ENCODE results near the gene PLS1. TPM values are rescaled to one million over a fixed set of nuclear protein-coding genes. Genes with fewer than 3 reads are reported as not detected.

The PLS1 gene
- total RNA-seq, 4 donors from 2014 or later = 13.5 to 27.8 (median 19.3) TPM

DNA sequence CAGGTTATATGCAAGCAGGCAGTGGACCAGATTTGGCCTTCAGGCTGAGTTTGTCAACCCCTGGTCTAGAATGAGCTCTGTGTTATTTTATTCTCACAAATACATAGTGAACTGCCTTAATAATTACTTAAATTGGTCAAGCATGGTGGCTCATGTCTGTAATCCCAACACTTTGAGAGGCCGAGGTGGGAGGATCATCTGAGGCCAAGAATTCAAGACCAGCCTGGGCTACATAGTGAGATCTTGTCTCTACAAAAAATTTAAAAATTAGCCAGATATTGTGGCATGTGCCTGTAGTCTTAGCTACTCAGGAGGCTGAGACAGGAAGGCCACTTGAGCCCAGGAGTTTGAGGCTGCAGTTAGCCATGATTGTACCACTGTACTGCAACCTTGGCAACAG lies 15.0 kb downstream of the PLS1 start:
- Histone ChIP-seq H3K27ac (no peak overlapping the region), H3K27me3 (no peaks in the 10 kb centered on the region), H3K9me3 (no peaks in the 10 kb centered on the region), H3K4me3 (no peak overlapping the region), H3K4me1 (no peaks in the 10 kb centered on the region), H3K36me3 (no peaks in the 10 kb centered on the region)
- intact Hi-C loops (cut with DNase I) = no loop called here
- TF ChIP-seq POLR2A (IDR thresholded peaks at IDR 0.05) = no peak
- TF ChIP-seq, protein P1, sequence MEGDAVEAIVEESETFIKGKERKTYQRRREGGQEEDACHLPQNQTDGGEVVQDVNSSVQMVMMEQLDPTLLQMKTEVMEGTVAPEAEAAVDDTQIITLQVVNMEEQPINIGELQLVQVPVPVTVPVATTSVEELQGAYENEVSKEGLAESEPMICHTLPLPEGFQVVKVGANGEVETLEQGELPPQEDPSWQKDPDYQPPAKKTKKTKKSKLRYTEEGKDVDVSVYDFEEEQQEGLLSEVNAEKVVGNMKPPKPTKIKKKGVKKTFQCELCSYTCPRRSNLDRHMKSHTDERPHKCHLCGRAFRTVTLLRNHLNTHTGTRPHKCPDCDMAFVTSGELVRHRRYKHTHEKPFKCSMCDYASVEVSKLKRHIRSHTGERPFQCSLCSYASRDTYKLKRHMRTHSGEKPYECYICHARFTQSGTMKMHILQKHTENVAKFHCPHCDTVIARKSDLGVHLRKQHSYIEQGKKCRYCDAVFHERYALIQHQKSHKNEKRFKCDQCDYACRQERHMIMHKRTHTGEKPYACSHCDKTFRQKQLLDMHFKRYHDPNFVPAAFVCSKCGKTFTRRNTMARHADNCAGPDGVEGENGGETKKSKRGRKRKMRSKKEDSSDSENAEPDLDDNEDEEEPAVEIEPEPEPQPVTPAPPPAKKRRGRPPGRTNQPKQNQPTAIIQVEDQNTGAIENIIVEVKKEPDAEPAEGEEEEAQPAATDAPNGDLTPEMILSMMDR (IDR thresholded peaks at IDR 0.05) = no peak
- WGBS, 2 donors = 100% methylated on average over 1 of the region's 1 CpG
- DNase-seq = no peak

DNA sequence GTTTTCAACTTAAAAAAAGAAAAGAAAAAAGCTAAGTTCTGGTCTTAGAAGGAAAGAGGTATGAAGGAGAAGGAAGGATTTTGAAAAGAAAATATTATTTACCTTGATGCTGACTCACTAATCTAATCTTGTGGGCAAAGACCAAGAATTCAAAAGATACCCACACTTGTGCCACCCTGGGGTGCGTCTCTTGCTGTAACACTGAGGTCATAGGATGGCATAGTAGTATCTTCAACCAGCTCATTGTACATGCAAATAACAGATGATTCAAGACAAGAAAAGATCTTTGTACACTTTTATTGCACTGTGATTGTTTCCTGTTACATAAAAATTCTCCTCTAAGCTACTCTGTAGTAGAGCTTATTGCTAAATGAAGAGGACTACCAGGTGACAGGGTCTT lies 17.3 kb downstream of the PLS1 start:
- no peak overlapping the region for H3K4me3 ChIP-seq
- no peaks in the 10 kb centered on the region for H3K9me3 ChIP-seq
- no peaks in the 10 kb centered on the region for H3K27me3 ChIP-seq
- no peak for DNase-seq
- no peak overlapping the region for H3K27ac ChIP-seq
- 34 to 72% methylated on average over 1 of the region's 1 CpG for WGBS, 2 donors
- no peaks in the 10 kb centered on the region for H3K36me3 ChIP-seq
- TF ChIP-seq POLR2A (IDR thresholded peaks at IDR 0.05) = no peak
- TF ChIP-seq, protein P1 (IDR thresholded peaks at IDR 0.05) = no peak
- intact Hi-C loops (cut with DNase I) = no loop called here
- no peaks in the 10 kb centered on the region for H3K4me1 ChIP-seq

DNA sequence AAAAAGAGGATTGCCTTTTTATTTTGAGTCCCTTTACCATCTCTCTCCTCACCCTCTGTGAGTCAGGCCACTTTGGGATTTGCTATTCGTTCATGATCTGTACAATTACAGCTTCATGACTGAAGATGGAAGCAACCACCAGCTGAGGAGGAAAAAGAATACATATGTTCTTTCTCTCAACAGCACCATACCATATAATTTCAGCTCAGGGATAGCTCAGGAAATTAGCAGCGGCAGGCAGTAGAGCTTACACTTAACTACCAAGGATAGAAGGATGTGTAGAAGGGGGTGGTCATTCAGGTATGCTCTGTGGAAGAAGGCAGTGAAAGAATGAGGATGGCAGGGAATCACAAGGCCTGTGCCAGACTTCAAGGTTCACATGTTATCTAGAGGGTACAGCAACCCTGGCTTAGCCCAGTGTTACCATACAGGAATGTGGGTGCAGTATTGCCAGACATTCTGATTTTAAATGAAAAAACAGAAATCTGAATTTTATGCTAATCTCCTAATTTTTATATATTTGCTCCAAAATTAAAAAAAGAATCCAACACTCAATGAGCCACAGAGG lies 17.9 kb downstream of the PLS1 start:
- H3K9me3 ChIP-seq = no peaks in the 10 kb centered on the region
- no peaks in the 10 kb centered on the region for H3K27me3 ChIP-seq
- TF ChIP-seq, protein P1 (IDR thresholded peaks at IDR 0.05) = no peak
- TF ChIP-seq POLR2A (IDR thresholded peaks at IDR 0.05) = no peak
- WGBS, 2 donors = 79 to 92% methylated on average over 2 of the region's 2 CpGs
- H3K36me3 ChIP-seq = no peaks in the 10 kb centered on the region
- DNase-seq = no peak
- intact Hi-C loops (cut with DNase I) = no loop called here
- H3K4me1 ChIP-seq = peaks cover 0 to 6% (median 5%) of the 10 kb centered on the region in 3 donors
- no peak overlapping the region for H3K4me3 ChIP-seq
- H3K27ac ChIP-seq = no peak overlapping the region

DNA sequence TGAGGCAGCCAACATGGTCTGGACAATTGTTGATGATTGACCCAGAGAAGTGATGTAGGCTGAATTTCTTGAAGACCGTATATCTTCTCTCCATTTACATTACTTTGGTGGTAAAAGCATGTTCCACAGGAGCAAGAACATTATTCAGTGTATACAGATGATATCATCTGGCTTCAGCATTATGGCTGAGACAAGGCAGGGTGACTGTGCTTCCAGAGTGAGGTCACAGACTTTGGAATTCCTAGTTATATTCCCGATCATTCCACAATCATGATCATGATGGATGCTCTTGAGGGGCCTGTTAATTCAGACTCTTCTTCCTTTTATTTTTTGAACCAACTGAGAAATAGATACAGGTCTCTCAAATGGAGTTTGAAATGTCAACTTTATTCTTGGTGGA lies 19.0 kb downstream of the PLS1 start:
- H3K9me3 ChIP-seq = no peaks in the 10 kb centered on the region
- no peak overlapping the region for H3K4me3 ChIP-seq
- TF ChIP-seq, protein P1 (IDR thresholded peaks at IDR 0.05) = no peak
- TF ChIP-seq POLR2A (IDR thresholded peaks at IDR 0.05) = no peak
- H3K4me1 ChIP-seq = peaks cover 0 to 10% (median 5%) of the 10 kb centered on the region in 3 donors
- no peaks in the 10 kb centered on the region for H3K36me3 ChIP-seq
- no peak for DNase-seq
- intact Hi-C loops (cut with DNase I) = no loop called here
- 90 to 95% methylated on average over 2 of the region's 2 CpGs for WGBS, 2 donors
- no peak overlapping the region for H3K27ac ChIP-seq
- H3K27me3 ChIP-seq = no peaks in the 10 kb centered on the region

DNA sequence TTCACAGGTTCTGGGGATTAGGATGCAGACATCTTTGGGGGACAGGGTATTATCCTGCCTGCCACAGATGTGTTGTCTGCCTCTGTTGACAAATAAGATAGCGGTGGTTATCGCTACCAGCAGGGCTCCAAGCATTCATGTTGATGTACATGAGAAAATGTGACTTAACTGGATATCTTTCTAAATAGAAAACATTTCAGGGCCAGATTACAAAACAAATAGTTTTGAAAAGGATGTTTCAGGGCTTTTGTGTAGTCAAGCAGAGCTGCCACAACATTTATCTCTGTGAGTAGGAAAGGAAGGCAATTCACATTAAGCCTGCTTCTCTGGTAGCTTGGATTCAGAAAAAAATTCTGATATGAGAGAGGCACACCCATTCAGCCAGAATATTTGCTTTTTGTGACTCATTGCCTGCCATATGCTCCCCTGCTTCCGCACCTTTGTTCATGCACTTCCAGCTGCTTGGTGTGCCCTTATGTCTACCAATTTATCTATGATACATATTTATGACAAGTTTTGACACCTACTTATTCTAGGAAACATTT lies 22.8 kb downstream of the PLS1 start:
- intact Hi-C loops (cut with DNase I) = no loop called here
- Histone ChIP-seq H3K9me3 (no peaks in the 10 kb centered on the region), H3K36me3 (no peaks in the 10 kb centered on the region), H3K4me1 (peaks cover 0 to 10% (median 5%) of the 10 kb centered on the region in 3 donors), H3K27ac (no peak overlapping the region), H3K4me3 (no peak overlapping the region), H3K27me3 (no peaks in the 10 kb centered on the region)
- TF ChIP-seq, protein P1 (IDR thresholded peaks at IDR 0.05) = peak in 1 of 6 experiments; percentile 25
- TF ChIP-seq POLR2A (IDR thresholded peaks at IDR 0.05) = no peak
- 73 to 81% methylated on average over 3 of the region's 3 CpGs for WGBS, 2 donors
- no peak for DNase-seq
